ENCODE results near the gene MIER2. TPM values are rescaled to one million over a fixed set of nuclear protein-coding genes. Genes with fewer than 3 reads are reported as not detected.

The MIER2 gene
- total and polyA plus RNA-seq, 10 of the 15 experiments (the other 5 are each of a cell fraction or from before 2014, with no cell fraction given) = 0.48 to 23.6 (median 12.1) TPM

DNA sequence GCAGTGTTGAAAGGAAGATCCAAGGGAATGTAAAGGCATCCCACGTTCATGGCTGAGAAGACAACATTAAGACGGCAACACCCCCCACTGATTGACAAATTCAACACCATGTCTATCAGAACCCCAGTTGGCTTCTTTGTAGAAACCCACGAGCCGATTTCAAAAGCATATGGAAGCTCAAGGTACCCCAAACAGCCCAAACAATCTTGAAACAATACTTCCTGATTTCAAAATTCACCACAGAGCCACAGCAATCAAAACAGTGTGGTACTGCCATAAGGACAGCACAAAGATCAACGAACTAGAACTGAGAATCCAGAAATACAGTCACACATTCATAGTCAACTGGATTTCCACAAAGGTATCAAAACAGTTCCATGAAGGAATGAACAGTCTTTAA, 6.2 kb downstream of the MIER2 start:
- BruUV-seq (replicated peaks) = no TSS peak

More for the DNA sequence above, 6.2 kb downstream of the MIER2 start:
- Histone ChIP-seq H3K79me2 (ENCODE audit: control insufficient read depth, insufficient read depth, low read length) (peaks cover 33% of the 10 kb centered on the region), H3K4me1 (ENCODE audit: control insufficient read depth, insufficient read depth, low read length) (peaks cover 14% of the 10 kb centered on the region), H3K9ac (ENCODE audit: control insufficient read depth, insufficient read depth, low read length) (no peak overlapping the region), H3K27me3 (replicated peaks in 1 of 2; ENCODE audit: control insufficient read depth in 2 of 2, insufficient read depth in 2 of 2, low read length in 1 of 2) (no peaks in the 10 kb centered on the region), H3K4me3 (no peak overlapping the region), H3K27ac (ENCODE audit: control insufficient read depth, insufficient read depth) (no peak overlapping the region), H2AFZ (ENCODE audit: control insufficient read depth, low read depth, low read length) (no peak overlapping the region), H4K20me1 (ENCODE audit: control insufficient read depth, insufficient read depth) (no peaks in the 10 kb centered on the region), H3K4me2 (ENCODE audit: control insufficient read depth, insufficient read depth) (no peak overlapping the region), H3K9me3 (replicated peaks; ENCODE audit: control insufficient read depth, insufficient read depth, low read length) (no peaks in the 10 kb centered on the region; the same call in 2 of the 3 replicates), H3K36me3 (ENCODE audit: control insufficient read depth in 2 of 2, insufficient read depth in 2 of 2, low read length in 1 of 2) (peaks cover 7 to 11% of the 10 kb centered on the region in 2 experiments; a peak in 3 of 4 replicates)
- POLR2A ChIA-PET = no interaction called here
- 62% methylated on average over 5 of the region's 5 CpGs for WGBS (ENCODE audit: insufficient coverage, insufficient replicate concordance, low lambda C conversion rate, missing lambda C conversion rate)
- TF ChIP-seq, protein P1, sequence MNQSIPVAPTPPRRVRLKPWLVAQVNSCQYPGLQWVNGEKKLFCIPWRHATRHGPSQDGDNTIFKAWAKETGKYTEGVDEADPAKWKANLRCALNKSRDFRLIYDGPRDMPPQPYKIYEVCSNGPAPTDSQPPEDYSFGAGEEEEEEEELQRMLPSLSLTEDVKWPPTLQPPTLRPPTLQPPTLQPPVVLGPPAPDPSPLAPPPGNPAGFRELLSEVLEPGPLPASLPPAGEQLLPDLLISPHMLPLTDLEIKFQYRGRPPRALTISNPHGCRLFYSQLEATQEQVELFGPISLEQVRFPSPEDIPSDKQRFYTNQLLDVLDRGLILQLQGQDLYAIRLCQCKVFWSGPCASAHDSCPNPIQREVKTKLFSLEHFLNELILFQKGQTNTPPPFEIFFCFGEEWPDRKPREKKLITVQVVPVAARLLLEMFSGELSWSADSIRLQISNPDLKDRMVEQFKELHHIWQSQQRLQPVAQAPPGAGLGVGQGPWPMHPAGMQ (IDR thresholded peaks at IDR 0.05; ENCODE audit: borderline replicate concordance) = no peak
- TF ChIP-seq CREB1 (IDR thresholded peaks at IDR 0.05; ENCODE audit: low read depth) (no peak), EED (IDR thresholded peaks at IDR 0.05; ENCODE audit: low read depth) (no peak), GATAD2B (conservative IDR thresholded peaks at IDR 0.05; ENCODE audit: low read depth) (no peak)
- TF ChIP-seq, protein P2, sequence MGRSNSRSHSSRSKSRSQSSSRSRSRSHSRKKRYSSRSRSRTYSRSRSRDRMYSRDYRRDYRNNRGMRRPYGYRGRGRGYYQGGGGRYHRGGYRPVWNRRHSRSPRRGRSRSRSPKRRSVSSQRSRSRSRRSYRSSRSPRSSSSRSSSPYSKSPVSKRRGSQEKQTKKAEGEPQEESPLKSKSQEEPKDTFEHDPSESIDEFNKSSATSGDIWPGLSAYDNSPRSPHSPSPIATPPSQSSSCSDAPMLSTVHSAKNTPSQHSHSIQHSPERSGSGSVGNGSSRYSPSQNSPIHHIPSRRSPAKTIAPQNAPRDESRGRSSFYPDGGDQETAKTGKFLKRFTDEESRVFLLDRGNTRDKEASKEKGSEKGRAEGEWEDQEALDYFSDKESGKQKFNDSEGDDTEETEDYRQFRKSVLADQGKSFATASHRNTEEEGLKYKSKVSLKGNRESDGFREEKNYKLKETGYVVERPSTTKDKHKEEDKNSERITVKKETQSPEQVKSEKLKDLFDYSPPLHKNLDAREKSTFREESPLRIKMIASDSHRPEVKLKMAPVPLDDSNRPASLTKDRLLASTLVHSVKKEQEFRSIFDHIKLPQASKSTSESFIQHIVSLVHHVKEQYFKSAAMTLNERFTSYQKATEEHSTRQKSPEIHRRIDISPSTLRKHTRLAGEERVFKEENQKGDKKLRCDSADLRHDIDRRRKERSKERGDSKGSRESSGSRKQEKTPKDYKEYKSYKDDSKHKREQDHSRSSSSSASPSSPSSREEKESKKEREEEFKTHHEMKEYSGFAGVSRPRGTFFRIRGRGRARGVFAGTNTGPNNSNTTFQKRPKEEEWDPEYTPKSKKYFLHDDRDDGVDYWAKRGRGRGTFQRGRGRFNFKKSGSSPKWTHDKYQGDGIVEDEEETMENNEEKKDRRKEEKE (IDR thresholded peaks at IDR 0.05) = no peak
- TF ChIP-seq, protein P3, sequence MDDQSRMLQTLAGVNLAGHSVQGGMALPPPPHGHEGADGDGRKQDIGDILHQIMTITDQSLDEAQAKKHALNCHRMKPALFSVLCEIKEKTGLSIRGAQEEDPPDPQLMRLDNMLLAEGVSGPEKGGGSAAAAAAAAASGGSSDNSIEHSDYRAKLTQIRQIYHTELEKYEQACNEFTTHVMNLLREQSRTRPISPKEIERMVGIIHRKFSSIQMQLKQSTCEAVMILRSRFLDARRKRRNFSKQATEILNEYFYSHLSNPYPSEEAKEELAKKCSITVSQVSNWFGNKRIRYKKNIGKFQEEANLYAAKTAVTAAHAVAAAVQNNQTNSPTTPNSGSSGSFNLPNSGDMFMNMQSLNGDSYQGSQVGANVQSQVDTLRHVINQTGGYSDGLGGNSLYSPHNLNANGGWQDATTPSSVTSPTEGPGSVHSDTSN (IDR thresholded peaks at IDR 0.05; ENCODE audit: insufficient replicate concordance, low read depth, low read length) = no peak
- TF ChIP-seq, protein P4, sequence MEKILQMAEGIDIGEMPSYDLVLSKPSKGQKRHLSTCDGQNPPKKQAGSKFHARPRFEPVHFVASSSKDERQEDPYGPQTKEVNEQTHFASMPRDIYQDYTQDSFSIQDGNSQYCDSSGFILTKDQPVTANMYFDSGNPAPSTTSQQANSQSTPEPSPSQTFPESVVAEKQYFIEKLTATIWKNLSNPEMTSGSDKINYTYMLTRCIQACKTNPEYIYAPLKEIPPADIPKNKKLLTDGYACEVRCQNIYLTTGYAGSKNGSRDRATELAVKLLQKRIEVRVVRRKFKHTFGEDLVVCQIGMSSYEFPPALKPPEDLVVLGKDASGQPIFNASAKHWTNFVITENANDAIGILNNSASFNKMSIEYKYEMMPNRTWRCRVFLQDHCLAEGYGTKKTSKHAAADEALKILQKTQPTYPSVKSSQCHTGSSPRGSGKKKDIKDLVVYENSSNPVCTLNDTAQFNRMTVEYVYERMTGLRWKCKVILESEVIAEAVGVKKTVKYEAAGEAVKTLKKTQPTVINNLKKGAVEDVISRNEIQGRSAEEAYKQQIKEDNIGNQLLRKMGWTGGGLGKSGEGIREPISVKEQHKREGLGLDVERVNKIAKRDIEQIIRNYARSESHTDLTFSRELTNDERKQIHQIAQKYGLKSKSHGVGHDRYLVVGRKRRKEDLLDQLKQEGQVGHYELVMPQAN (conservative IDR thresholded peaks at IDR 0.05) = no peak
- DNase-seq (ENCODE audit: low read depth, low spot score) (no peak), ATAC-seq (no peak), FAIRE-seq (no peak)
- RAD21 ChIA-PET (ENCODE audit: unreplicated experiment) = no interaction called here
- CTCF ChIA-PET = no interaction called here
- in situ Hi-C loops (cut with MboI) = no loop called here
- SMC1A ChIA-PET (ENCODE audit: uncharacterized antibody, unreplicated experiment) = no interaction called here
- intact Hi-C loops (cut with micrococcal nuclease; ENCODE audit: unreplicated experiment) = no loop called here

Measured in GM12878 (cell line).